Skeletal muscle cell (primary cell): ENCODE data around the gene SLC35B1.

Source experiments
- DNase-seq: peaks from one replicate; pipeline ENCODE4 v3.0.0-alpha.2; 2010; ENCODE audit warnings: low read depth
- H3K4me3 ChIP-seq: 2 replicates; pipeline ENCODE4 v1.5.1; 2011; ENCODE audit warnings: low read depth, mild to moderate bottlenecking, control low read depth, low read length, moderate library complexity

Gene SLC35B1, protein sequence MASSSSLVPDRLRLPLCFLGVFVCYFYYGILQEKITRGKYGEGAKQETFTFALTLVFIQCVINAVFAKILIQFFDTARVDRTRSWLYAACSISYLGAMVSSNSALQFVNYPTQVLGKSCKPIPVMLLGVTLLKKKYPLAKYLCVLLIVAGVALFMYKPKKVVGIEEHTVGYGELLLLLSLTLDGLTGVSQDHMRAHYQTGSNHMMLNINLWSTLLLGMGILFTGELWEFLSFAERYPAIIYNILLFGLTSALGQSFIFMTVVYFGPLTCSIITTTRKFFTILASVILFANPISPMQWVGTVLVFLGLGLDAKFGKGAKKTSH

DNA sequence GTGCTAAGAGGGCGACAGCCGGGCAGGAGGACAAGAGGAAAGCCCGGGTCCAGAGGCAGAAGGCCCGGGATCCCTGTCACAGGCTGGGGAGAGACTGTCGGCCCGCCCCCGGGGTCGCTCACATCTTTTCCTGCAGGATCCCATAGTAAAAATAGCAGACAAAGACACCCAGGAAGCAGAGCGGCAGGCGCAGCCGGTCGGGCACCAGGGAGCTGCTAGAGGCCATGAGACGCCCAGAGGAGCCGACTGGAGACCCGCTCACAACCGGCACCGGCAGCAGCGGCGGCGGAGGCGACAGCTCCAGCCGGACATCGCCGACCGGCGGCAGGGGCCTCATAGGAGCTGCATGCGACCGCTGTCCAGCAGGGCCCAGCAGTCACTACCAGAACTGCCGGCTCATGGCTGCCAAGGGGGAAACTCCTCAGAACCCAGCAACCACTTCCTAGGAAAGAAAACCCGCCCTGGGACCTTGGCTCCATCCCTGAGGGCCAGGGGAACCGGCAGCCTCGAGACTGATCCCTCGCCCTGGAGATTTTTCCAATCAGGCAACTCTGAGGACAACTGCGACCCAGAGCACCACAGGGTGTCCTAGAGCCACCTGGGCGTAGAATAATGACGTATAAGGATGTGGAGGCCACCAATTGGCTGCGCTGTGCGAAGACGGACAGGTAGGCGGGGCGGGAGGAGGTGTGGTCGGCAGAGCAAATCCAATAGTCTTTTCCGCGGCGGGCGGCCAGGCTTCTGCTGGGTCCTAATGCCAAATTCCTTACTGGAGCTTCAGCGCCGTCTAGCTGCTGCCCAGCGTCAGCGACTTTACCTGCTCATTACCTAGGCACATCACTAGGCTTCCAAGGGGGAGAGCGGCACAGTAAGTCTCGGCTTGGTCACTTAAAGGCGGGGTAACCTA is at the start of gene SLC35B1:
Gene SLC35B1, minus strand, starts transcription at position 357 of the 907 bp plus-strand sequence. Its CDS starts 131 bp downstream, at position 226.
- H3K4me3 ChIP-seq: peak within 1 kb of the TSS; percentile 98
- peak; percentile 97 for DNase-seq

DNA sequence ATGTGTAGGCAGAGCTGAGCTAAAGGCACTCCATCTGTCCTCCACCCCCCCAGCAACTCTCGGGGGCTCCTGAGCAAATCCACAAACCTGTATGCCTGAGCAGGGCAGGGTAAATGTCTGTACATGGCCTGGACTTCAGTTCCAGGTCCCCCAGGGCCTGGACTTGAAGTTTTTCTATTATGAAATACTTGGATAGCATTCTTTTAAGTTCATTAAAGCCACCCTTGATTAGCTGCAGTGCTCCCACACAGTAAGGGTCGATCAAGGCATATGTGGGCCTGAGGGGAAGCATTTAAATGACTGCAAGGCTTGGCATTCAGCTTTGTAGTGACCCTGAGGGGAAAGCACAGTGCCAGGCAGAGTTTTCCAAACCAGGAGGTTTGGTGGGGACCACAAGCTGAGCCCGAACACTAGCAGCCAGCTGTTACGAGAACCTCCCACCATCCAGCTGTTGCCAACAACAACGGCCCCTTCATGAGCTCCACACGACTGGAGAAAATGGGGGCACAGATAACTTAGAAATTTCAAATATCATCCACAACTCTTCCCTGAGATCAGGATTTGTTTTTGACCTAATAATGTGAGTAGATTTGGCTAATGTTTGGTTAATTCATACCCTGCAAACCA is 49.5 kb upstream of the SLC35B1 start:
- H3K4me3 ChIP-seq: no peak overlapping the region
- no peak for DNase-seq

DNA sequence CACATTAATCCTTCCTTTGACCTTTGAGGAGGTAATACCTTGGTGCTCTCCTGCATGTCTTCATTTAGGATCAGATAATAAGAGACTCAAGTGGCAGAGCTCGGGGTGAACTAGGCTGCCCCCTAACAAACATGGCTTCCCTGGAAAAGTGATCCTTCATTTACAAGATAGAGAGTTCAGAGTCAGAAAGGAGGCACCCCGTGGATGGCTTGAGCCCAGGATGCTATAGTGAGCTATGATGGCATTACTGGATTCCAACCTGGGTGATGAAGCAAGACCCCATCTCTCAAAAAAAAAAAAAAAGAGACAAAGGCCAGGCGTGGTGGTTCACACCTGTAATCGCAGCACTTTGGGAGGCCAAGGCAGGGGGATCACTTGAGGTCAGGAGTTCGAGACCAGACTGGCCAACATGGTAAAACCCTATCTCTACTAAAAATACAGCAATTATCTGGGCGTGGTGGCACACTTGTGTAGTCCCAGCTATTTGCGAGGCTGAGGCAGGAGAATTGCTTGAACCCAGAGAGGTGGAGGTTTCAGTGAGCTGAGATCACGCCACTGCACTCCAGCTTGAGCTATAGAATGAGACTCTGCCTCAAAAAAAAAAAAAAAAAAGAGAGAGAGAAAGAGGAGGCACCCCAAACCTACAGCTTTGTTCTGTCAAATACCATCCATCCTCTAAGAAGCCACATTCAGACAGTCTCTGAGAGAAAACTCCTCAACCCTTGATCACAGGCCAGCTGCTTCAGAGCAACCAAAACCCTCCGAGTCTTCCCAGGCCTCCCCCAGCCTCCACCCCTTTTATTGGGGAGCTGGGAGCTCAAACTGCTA is 48.8 kb upstream of the SLC35B1 start:
- no peak for DNase-seq
- no peak overlapping the region for H3K4me3 ChIP-seq

DNA sequence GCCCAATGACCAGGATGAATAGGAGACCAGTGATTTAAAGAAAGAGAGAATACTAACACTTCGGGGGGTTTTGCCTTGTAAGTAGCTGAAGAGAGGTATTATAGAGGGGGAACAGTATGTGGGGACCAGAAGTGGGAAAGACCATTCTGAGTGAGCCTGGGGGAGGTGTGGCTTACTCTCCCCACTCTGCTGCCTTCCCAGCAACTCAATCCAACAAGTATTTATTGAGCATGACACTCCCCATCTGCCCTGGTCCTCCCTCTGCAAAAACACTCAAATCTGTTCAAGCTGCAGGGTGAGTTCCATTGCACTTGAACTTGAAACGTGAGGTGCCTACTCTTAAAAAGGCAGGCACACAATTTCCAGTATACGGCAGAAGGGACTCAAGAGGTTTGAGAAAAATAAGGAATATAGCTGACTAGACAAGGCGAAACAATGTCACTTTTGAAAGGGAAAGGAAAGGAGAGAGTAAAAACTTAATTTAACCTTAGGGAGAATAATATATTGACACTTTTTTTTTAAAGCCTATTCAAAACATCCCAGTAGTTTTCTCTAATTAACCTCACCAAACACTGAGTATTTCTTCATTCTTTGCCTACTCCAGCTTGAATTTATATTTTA is 48.0 kb upstream of the SLC35B1 start:
- H3K4me3 ChIP-seq: no peak overlapping the region
- no peak for DNase-seq

DNA sequence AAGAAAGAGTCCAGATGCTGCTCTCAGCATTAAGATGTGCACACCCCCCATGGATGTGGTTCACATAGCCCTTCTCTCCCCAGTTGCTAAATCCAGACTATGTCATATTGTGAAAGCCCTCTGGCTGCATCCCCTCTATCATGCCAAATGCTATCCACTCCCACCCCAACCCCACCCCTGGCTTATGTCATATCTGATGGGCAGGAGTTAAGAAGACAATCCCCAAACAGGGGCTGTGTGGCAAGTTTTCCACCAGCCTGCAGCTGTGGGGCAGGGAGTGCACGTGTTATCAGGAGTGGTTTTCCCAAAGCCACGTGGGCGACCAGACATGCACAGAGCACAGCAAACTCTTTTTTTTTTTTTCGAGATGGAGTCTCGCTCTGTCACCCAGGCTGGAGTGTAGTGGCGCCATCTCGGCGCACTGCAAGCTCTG is 46.2 kb upstream of the SLC35B1 start:
- no peak for DNase-seq
- no peak overlapping the region for H3K4me3 ChIP-seq

DNA sequence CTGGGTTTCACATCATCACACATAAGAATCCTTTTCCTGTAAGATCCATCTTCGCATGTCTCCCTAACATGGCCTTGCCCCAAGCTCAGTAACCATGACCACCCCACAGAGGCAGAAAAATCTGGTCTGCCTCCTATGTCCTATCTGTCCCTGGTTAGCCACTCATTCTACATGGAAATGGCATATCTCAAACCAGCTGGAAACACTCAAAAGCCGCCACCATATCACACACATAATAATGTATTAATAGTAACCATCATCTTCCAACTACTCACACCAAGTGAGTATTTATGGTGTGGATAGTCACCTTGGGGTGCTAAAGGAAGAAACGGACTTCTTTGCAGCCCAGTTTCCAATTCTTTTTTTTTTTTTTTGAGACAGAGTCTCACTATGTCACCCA is 44.7 kb upstream of the SLC35B1 start:
- H3K4me3 ChIP-seq: no peak overlapping the region
- DNase-seq: no peak

DNA sequence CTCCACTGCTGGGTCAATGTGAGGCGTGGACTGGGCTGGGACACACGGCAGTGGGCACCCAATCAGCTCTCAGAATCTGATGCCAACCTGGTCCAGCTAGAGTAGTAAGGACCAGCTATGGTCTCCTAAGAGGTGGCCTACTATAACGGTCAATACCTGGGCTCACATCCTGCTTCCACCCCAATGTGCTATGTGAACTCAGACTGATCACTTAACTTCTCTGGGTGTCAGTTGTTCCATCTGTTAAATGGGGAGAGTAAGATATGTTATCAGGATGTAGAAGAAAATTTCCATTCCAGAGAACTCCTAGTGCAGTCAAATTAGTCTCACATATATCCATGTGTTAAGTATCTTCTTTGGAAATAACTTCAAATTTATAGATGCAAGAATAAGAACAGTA is 42.0 kb upstream of the SLC35B1 start:
- DNase-seq: no peak
- no peak overlapping the region for H3K4me3 ChIP-seq

DNA sequence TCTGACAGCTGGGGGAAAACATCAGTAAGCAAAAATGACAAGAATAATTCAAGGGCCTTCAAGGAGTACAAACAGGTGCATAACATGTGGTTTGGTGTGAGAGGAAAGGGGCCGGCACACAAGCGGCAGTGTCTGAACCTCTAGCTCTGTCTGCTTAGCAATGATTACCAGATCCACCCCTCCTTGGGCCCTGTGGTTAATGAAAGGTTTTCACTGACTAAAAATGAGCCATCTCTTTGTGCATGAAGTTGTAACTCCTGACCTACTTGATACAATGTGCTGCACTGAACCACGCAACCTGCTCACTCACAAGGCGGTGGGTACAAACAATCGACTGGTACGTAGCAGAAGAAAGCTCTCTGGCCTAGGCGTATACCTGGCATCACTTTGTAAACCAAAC is 41.0 kb upstream of the SLC35B1 start:
- no peak overlapping the region for H3K4me3 ChIP-seq
- no peak for DNase-seq

DNA sequence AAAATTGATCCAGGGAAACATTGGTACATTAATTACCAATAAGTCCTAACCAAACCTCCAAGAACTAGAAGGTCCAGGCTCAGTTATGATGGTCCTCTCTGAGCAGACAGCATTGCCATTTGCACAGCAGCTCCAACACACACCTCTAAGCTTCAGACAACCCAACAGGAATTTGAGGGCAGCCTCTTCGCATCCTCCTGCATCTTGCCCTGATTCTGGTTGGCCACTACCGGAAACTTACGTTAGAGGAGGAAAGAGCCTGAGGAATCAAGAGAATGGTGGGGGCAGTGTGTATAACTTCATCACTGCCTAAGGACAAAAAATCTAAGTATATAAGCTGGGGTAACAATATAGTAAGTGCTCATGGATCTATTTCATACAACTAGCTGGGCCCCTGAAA is 40.5 kb upstream of the SLC35B1 start:
- DNase-seq: no peak
- H3K4me3 ChIP-seq: no peak overlapping the region

DNA sequence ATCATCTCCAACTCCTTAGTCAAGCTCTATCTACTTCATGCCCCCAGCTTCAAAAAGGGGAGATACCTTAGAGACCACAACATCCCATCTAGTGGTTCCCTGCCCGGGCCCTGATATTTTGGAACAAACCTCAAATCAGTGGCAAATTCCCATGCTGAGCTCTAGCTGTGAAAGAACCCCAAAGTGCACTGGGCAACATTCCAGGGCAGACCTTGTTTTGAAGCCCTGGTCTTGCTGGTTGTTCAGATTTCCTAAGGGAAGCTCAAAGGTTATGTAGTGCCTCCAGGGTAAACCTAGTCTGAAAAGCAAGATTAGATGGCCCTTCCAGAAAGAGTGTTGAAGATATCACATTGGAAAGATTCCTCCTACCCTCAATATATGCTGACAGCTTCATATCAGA is 39.9 kb upstream of the SLC35B1 start:
- H3K4me3 ChIP-seq: no peak overlapping the region
- no peak for DNase-seq

DNA sequence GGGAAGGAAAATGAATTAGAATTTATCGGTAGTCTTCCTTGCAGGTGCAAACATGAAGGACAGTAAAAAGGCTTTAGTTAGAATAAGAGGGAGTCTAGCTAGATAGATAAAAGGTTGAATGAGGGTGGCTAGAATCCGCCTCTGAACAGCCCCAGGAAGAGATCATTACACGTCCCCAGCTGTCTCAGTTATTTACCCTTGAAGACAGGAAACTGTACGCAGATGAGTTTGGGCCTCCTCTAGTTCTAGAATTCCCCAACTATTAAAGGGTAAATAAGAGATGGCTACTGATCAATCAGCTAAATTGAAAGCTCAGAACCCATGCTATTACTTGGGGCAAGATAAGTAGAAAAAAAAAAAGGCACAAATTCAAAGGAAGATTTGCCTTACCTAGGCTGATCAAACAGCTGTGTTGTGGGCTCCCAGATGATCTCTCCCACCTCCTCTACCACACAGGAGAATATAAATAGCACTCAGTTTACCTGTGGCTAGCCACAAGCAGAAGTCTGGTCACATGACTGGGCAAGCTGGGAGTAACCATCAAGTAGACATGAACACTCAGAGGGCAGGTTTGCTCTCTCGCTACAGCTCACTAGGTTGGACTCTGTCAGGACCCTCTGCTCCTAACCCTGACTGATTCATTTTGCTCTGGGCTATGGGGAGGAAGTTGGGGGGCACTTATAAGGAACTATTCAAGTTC is 39.2 kb upstream of the SLC35B1 start:
- no peak for DNase-seq
- no peak overlapping the region for H3K4me3 ChIP-seq

DNA sequence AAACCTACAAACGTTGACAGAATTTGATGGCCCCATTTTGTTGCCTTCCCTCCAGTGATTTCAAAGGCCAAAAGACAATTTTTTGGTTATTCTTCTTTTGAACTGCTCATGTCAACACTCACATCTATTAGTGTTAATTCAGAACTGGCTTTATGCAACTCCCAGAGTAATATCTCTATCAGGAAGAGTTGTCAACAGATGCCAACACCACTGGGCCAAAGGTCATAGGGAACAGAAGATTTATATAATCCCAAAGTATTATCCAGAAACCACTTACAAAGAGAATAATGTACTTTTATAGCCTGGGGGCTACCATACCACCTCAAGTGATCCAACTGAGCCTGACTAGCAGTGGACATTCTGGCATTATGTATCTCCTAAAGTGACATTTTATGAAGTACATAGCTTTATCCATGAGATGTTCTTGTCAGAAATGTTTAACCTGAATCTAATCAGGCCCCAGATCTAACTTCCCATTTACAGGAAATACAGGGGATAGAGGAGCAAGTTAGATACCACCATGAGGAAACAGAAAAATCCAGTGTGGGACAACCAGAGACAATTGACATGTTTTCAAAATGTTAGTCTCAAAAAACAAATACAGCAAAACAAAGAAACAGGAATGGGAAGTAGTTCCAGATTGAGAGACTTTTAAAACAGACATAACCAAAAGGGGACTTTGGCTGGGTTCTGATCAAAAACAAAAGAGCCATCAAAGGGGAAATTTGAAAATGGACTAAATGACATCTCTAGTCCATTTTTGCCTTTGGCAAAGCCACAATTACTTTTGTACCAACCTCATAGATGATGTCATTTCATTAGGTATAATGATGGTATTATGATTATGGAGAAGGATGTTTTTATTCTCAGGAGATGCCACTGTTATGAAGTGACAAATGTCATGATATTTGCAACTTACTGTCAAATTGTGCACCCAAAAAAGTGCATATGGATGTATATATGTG is 37.7 kb upstream of the SLC35B1 start:
- H3K4me3 ChIP-seq: no peak overlapping the region
- no peak for DNase-seq

DNA sequence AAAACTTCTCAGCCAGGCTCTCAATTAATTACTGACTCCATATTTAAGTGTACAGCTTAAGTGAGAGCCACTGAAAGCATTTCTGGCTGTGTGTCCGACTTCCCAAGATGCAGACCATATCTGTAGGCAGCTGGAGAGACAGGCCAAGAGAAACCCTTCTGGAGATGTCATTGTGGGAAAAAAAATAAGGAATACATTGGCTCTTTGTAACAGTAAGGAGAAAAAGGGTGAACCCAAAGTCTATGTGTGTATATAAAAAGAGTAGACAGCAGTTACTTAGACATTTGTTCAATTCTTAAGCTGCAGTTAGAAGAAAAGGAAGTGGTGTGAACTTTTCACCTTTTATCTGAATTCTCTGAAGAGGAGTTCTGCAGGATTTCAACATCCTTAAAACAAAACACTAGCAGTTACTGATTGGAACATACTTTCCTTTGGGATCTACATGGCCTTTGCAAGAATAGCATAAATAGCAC is 34.4 kb upstream of the SLC35B1 start:
- no peak overlapping the region for H3K4me3 ChIP-seq
- no peak for DNase-seq

DNA sequence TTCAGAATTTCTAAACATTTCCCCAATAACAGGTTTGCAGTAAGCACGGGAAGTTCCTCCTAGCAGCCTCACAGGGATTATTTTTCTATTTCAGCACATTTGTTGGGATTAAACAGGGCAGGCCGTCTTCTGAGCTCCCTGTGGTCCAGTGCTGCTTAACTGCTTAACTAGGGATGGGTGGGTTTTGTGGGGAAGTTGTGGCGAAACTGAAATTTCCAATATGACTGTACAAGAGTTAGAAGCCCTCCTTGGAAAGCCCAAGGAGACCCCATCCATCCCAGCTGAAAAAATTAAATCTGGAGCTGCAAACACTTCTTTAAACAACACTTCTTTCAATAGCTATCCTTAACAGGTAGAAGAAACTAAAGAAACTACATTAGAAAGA is 33.9 kb upstream of the SLC35B1 start:
- H3K4me3 ChIP-seq: no peak overlapping the region
- DNase-seq: no peak

DNA sequence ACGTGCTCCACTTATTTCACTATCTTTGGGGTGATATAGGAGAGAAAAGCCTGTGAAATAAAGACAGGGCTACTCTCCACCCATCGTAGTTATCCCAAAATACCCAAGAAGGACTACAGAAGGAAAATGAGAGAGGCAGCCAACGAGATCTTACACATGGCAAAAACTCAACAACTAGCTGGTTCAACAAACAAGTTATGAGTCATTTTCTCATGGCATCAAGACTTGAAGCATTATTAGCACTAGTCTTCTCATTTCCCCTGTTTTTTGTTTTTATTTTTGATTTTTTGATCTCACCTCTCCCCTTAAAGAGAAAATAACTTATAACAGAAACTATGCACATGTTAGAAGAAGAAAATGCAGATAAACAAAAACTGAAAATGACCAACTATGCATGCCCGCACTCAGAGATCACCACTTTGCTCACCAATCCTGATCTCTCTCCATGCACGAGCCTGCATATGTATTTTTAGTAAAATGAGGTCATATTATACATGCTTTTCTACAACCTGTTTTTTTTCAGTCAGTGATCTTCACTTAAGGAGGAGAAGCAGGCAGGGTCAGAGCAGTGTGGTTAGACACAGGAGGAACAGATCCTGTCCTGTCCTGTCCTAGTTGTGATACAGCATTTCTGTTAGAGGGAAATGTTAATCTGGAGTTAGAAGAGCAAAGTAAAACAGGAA is 33.4 kb upstream of the SLC35B1 start:
- DNase-seq: no peak
- H3K4me3 ChIP-seq: no peak overlapping the region

DNA sequence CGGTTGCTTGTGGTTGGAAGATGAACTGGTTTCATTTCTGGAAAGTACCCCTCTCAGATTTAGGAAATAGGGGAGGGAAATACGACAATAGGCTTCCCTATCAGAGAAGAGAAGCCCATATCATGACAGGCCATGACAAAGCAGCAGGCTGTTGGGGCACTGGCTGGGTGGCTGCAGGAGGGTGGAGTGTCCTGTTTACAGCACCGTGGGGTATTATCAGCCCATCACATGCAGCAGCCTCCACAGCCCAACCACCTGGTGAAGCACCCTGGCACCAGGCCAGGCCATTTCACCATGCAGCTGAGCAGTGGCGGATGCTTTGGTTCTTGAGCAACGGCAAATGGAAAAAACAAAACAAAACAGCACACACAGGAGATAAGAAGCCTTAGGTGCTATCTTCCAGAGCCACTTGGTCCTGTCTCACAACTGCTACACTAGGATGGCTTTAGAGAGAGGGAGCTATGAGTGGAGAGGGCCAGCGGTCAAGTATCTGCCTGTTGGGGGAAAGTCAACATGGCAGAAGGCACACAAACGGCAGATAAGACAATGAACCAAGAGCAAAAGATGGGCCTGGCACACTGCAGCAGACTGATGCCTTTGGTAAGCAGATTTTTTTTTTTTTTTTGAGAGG is 32.0 kb upstream of the SLC35B1 start:
- no peak for DNase-seq
- H3K4me3 ChIP-seq: no peak overlapping the region
